GM19463 (cell line): Measurements from ENCODE around the gene DPEP3.
"Not testable (repeated sequence)": the region's sequence is repeated elsewhere in the genome, so short reads cannot be mapped to it uniquely, and the experiment has no call there.

Experiments used
- ATAC-seq: cut with Tn5 transposase; IDR thresholded peaks from one replicate; pipeline ENCODE4 v1.9.1; 2021; ENCODE audit warnings: mild to moderate bottlenecking, moderate library complexity; ENCODE audit not compliant: unreplicated experiment

Gene DPEP3

DNA sequence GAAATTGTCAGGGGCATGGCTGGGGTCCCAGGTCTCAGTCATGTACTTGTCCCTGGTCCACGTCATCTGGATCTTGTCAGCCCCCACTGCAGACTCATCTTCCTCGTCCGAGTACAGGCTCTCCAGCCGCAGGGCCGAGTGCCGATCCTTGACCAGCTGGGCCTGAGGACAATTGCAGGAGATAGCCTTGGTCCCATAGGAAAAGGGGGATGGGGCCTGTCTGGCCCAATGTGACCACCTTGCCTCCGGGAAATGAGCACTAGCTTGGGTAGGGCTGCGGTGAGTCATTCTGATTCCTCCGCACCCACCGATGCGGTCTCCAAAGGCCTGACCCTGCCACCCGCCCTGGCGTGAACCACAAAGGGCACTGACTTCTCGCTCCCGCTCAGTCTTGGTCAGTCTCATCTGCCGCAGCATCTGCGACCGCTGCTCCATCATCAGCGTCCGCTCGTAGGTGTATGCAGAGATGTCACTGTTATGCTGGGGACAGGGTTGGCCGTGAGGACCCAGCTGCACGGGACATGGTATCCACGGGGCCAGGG, 34.8 kb downstream of the DPEP3 start:
- ATAC-seq: no peak

DNA sequence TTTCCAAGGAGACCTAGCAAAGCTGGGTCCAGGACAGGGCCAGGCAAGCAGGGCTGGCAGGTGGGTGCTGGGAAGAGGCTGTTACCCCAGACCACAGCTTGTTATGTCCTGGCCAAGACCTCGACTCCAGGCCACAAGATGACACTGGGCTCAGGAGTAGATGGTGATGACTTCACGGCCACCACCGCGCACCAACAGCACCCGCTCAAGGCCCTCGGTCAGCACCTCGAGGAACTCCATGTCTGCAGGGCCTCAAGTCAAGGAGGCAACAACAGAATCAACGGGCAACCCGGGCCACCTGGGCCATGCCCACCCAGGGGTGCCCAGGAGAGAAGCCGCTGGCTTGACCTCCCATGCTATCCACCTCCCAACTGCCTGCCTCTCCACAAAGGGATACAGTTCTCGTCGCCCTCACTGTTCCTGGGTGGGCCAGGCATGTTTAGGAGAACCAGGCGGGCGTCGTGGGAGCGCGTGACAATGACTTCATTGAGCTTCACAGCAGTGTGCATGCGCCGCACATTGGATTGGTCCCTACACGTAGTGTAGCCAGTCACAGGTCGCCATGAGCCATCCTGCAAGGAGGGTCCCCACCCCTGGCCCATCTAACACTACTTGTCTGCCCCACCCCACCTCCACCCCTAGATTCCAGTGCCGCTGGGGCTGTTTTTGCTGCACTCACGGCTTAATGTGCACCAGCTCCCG, 35.5 kb downstream of the DPEP3 start:
- ATAC-seq: no peak

DNA sequence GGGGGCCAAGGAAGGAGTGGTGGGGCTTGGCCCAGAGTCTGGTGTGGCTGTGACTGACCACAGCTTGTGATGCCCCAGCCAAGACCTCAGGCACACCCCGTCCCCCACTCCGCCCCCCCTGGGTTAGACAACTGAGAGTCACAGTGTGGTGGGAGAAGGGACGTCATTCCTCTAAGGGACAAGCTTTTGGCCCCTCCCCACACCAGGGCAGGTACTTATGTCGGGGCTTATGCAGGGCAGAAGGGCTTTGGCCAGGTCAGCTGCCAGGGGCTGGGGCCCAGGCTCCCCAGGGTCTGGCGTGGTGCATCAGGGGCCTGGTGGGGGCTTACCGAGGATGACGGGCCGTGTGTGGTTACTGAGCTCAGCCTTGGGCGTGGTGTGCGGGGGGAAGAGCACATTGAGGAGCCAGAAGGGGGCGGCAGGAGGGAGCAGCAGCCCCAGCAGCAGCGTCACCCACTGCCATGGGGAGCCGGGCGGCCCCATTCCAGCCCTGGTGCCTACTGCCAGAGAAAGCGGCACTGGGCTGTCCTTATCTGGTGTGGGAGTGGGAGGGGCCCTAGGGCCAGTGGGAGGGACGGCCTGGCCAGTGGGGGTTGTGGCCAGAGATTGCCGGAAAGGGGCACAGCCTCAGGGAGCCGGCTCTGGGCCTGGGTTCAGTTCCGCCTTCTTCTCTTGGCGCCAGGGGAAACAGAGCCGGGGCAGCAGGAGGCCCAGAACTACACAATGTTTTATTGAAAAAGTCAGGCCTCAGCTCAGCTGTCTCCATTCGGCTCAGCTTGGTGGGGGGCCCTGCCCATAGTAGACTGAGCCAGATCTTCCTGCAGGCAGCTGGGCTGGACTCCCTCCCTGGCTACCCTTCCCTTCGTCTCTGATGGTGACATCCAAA, 36.4 kb downstream of the DPEP3 start, which contains the start of gene LCAT:
Gene LCAT, minus strand, starts transcription at position 502 of the 886 bp plus-strand sequence. Its CDS starts 19 bp downstream, at position 483.
- ATAC-seq: no peak

DNA sequence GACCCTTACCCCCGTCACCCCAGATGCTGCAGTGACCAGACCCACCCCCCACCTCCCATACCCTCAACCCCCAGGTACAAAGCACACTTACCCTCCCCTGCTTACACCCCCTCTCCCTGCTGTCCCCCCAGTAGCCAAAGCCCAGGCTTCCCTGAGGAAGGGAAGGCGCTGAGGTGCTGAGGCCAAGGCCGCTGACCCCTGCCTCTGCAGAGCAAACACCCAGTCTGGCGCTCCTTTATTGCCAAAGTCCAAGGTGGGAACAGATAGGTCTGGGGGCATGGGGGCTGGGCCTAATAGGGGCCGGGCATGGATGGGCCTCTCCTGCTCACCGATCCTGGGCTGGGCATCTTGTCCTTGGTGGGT, 37.1 kb downstream of the DPEP3 start:
- no peak for ATAC-seq

DNA sequence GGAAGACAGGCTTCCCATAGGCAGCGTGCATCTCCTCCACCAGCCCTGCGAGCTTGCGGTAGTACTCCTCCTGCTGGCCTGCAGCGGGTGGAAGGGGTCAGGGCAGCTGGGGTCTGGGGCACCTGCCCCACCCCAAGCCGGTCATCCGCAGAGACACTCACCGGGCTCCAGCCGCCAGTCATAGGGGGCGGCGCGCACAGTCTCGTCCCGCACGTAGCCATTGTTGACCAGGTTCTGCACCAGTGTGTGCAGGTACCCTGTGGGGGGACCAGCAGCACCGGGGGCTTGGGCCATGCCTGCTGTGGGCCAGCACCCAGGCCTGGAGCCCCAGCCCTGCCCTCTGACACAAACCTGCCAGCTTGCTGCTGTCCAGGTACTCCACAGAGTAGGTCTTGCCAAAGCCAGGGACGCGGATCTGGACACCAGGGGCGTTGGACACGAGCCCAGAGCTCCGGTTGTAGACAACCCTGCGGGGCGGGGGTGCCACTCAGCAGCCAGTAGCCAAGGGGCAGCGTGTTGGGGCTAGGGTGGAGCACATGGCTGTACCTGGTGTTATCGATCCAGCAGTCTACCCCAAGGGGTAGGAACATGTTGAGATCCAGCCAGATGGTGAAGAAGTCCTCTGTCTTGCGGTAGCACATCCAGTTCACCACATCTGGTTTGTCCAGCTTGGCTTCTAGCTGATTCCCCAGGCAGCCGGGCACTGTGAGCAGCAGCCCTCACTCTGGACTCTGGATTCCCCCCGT, 37.6 kb downstream of the DPEP3 start:
- ATAC-seq: no peak

DNA sequence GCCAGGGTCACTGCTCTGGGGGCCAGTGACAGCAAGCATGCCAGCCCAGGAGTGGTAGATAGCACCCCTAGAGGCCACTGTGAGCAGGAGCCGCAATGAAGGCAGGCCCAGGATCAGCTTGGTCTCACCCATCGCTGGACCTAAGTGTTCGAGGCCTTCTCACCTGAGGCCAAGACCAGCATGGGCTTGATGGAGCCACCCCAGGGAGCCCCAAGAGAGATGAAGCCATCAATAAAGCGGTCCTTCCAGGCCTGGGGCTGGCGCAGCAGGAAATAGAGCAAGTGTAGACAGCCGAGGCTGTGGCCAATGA, 38.1 kb downstream of the DPEP3 start:
- ATAC-seq: no peak

DNA sequence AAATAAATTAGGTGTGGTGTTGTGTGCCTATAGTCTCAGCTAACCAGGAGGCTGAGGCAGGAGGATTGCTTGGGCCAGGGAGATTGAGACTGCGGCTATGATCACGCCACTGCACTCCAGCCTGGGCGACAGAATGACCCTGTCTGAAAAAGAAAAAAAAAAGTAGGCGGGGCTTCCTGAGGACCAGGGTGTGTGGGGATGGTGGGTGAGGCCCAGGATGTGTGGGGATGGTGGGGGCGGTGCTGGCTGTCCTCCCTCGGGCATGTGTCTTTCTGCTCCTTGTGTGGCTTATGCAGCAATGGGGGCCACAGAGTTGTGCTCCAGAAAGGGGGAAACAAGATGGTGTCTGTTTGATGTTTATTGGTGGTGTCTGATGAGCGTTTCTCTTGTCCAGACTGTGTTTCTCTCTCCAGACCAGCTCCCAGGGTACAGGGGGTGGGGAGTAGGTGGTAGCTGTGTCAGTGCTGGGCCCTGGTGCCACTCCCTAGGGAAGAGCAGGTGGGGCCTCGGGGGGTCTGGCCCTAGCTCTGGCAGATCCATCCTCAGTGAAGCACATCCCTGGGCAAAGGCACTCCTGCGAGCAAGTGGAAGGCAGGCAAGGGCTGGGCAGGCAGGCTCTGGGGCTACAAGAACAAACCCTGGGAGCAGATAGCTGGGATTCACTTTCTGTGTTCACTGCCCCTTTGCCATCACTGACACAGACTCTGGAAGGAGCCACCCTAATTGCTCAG, 38.7 kb downstream of the DPEP3 start:
- no peak for ATAC-seq

DNA sequence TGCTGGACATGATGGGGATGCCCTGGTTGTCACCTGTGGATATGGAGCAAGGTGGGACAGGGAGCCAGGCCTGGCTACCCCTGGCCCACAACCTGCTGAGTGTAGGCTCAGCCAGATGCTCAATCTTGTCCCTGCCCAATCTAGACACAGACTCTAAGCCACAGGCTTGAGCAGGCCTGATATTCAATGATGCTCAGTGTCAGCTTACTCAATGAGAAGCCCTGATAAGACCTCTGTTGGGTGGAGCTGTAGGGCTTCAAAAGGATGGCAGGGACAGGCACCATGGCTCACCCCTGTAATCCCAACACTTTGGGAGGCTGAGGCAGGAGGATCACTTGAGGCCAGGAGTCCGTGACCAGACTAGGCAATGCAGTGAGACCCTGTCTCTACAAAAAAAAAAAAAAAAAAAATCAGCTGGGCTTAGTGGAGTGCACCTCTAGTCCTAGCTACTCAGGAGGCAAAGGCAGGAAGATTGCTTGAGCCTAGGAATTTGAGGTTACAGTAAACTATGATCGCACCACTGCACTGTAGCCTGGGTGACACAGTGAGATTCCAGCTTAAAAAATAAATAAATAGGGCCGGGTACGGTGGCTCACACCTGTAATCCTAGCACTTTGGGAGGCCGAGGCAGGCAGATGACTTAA, 39.7 kb downstream of the DPEP3 start:
- no peak for ATAC-seq

DNA sequence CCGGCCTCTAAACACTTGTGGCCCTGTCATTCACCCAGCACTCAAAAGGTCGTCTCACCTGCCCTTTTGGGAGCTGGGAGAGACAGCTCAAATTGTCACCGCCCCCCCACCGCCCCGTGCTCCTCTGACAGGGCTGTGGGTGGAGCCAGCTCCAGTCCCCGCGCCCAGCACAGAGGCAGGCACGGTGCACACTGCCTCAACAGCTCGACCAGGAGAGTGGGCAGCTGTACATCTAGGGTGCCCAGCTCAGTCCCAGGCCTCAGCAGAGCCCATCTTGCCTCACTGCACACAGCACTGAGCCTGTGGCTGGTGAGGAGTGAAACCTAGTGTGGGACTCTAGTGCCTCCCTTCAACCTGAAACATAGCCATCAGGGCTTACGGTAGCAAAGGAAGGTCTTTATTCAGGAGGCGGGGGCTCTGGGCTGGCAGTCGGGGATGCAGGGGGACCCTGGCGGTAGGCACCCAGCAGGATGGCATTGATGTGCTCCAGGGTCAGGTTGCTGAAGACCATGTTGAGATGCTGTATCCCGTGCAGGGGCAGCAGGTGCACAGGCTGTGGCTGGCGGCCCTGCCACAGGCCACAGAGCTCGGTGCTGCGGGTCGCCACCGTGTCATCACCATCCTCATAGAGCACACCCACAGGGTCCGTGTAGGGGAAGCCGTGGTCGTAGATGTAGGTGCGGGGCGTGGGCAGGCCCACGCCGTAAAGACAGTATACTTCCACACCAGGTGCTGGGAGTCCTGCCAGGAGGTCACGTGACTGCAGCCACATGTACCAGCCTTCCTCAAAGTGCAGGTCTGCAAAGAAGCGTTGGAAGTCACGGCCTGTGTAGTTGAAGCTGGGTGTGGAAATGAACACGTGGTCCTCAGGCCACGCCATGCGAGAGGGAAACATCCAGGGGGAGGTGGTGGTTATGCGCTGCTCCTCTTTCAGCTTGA, 40.5 kb downstream of the DPEP3 start:
- no peak for ATAC-seq

DNA sequence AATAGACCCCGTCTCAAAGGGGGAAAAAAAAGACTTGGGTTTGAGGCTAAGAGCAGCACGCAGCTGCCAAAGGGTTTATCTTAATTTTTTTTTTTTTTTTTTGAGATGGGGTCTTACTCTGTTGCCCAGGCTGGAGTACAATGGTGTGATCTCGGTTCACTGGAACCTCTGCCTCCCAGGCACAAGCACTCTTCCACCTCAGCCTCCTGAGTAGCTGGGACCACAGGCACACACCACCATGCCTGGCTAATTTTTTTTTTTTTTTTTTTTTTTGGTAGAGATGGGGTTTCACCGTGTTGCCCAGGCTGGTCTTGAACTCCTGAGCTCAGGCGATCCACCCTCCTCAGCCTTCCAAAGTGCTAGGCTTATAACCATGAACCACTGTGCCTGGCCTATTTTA, 42.6 kb downstream of the DPEP3 start:
- not testable (repeated sequence) for ATAC-seq

DNA sequence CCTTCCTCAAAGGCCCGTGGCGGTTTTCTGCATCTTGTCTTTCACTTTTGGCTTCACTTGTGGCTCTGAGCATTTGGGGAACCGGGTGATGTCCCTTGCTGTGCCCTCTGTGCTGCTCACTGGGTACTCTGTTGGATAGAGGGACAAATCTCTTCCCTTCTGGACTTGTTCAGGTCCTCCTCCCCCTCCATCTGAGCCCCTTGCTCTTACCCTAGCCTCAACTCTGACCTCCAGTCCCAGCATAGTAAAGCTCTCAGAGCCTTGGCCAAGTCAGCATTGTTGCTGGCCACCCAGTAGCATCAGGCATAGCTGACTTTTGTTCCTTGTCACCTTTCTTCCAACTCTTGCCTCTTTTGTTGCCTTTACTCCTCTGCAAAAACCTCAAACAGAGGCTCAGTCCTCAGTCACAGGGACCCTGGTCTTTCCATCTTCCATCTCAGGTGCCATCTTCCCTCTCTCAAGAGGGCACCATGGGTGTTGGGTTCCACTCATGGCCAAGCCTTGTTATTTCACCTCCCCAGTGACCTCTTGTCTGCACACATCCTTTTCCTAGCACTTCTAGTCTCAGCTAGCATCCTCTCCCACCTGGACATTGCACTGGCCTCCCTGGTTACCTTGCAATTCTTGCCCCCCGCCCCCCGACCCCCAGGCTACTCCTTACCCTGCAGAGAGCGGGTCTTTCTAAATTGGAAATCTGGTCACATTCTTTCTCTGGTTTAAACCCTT, 43.3 kb downstream of the DPEP3 start:
- ATAC-seq: peak; percentile 51

DNA sequence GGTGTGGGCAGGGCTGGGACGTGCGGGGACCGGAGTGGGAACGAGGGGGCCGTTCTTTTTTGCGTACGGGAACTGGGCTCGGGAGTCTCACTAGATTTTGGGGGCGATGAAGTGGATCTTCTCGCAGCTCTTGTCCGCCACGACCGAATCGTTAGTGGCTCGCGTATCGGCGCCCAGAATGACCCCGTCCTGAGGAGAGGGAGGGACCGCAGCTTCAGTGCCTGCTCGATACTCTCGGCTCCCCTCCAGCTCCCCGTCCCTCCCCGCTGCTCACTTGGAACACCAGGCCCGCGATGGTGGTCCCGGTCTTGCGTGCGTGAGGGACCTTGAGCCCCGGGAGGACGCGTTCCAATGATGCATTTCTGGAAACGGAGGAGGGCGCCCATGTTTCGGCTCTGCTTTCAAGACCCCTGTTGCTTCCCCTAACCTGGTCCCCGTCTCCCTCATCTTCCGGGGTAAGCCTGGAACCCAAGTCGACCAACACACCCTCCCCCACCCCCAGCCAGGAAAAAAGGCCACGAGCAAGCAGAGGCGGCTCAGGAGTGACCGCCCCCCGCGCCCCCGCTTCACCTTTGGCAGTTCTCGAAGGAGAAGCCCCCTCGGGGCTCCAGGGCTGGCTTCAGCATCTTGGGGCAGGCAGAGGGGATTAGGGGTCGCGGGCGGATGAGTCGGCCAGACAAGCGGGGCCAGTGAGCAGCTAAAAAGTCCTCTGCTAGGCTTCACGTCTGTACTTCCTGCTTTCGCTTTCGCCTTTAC, 44.0 kb downstream of the DPEP3 start, which contains the start of gene PSMB10:
Gene PSMB10, minus strand, starts transcription at position 727 of the 756 bp plus-strand sequence. Its CDS starts 101 bp downstream, at position 626.
- no peak for ATAC-seq

DNA sequence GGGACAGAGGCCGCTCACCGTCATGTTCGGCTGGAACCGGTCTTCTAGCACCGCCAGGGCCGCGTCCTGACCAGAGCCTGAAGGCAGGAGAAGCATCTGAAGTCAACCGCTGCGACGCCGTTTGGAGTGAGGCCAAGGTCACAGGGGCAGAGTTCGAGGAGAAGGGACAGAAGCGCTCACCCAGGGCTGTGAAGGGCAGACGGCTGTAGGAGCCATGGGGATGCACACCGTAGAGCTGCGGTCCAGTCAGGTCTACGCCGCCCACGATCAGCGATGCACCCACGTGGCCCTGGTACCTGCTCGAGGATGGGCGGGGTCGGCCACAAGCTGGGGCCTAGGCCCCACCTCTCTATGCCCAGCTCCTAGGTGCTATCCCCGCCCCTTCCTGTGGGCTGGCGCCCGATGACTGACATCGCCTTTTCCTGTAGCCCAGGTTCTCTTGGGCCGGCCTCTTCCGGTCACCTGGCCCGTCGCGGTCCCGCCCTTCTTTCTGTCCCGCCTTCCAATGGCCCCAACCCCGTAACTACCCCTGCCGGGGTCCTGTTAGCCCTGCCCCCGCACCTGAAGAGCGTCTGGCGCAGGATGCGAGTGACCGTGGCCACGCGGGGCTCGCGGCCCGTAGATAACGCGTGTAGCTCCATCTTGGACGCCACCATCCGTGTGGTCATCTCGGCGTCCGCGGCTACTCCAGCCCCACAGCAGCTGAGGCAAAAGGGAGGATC, 44.7 kb downstream of the DPEP3 start:
- ATAC-seq: peak; percentile 92

DNA sequence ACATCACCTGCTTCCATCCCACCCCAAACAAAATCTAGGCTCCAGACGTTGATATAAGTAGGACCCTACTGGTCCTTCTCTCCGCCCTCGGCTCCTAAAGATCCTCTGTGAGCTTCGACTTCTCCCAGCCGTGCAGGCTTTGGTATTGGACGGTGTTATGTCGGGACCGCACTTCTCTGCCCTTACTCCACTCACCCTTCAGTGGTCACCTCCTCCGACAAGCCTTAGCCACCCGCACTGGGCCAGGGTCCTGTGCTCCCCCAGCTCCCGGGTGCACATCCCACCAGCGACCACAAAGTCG, 45.2 kb downstream of the DPEP3 start:
- no peak for ATAC-seq

DNA sequence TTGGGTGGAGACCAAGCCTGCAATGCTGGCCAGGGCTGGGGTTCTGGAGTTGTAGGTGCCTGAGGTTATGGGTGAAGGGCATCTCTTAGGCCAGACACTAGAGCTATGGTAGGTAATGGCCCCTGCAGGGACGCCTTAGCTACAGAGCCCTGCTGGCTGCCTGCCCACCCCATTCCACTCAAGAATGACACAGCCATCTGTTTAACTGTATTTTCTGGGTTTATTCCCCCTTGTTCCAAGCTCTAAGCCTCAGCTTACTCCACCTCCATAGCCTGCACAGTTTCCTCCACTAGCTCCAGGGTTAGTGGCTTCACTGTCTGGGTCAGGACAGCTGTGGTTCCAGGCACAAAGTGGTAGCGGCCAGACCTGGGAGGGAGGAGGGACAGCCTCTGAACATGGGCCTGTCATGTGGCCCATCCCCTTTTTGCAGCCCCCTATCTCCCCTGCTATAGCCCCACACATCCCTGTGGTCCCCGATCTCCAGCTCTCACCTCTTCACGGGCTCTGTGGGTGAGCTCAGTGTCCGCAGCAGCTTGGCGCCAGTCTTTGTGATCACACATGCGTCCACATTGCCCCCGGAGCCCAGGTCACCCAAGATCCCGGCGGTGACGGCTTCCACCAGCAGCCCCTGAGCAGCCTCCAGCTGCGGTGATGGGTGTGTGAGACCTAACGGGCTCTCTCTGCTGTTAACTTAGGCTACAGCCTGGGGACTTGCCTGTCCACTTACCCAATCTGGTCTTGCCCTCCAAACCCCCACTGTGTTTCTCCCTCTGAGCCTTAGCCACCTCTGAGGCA, 45.8 kb downstream of the DPEP3 start:
- no peak for ATAC-seq

DNA sequence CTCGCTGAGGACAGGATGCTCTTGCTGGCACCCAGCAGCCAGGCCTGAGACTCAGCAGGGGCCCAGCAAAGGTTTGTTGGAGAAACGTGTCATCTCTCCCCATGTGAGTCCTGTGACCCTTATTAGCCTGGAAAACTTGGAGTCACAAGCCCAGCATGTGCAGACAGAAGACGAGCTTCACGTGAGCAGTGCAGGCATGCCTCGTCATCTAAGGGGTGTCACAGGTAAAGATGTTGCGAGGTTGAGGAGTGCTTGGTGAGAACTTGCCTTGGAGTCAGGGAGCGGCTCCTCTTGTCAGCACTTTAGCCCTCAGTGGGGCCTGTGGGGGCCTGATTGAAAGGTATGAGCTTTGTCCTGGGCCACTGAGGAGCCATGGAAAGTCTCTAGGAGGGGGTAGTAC, 46.5 kb downstream of the DPEP3 start:
- no peak for ATAC-seq
